ENCODE measurements around the gene OSCP1.

OSCP1 gene

DNA sequence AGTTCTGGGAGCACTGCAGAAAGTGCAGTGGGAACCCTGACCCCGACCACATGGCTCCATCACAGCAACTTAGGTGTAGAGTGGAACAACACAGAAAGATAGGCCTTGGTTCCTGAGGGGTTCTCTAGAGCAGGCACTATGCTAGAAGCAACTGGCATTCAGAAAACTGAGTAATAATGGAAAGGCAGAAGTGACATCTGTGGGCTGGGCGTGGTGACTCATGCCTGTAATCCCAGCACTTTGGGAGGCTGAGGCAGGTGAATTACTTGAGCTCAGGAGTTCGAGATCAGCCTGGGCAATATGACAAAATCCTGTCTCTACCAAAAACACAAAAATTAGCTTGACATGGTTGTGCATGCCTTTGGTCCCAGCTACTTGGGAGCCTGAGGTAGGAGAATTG, 8.7 kb upstream of the OSCP1 start:
- no peak for DNase-seq (ENCODE audit: low read depth, low spot score)
- in situ Hi-C loops (cut with HindIII; ENCODE audit: low sequenced_read_pairs): no loop called here
- TF ChIP-seq, protein P1, sequence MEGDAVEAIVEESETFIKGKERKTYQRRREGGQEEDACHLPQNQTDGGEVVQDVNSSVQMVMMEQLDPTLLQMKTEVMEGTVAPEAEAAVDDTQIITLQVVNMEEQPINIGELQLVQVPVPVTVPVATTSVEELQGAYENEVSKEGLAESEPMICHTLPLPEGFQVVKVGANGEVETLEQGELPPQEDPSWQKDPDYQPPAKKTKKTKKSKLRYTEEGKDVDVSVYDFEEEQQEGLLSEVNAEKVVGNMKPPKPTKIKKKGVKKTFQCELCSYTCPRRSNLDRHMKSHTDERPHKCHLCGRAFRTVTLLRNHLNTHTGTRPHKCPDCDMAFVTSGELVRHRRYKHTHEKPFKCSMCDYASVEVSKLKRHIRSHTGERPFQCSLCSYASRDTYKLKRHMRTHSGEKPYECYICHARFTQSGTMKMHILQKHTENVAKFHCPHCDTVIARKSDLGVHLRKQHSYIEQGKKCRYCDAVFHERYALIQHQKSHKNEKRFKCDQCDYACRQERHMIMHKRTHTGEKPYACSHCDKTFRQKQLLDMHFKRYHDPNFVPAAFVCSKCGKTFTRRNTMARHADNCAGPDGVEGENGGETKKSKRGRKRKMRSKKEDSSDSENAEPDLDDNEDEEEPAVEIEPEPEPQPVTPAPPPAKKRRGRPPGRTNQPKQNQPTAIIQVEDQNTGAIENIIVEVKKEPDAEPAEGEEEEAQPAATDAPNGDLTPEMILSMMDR (IDR thresholded peaks at IDR 0.05; ENCODE audit: low read depth, low read length): no peak
- no peak overlapping the region for H3K4me3 ChIP-seq (ENCODE audit: low read depth, low read length)

DNA sequence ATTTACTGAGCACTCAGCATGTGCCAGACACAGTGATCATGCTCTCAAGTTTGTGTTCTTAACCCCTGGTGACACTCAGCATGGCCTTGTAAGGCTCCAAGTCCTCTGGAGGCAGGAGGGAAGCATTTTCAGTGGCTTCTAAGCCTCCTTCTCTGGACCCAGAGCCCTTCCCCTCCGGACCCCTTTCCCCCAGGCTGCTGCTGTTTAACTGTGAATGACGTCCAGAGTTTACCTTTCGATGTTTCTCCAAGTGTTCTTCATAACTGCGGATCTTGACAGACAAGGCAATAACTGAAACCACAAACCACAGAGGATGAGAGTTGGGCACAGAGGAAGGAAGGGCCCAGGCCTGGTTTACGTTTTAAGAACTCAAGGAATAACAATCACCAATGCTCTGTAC, 7.4 kb upstream of the OSCP1 start:
- no peak for DNase-seq (ENCODE audit: low read depth, low spot score)
- TF ChIP-seq, protein P1 (IDR thresholded peaks at IDR 0.05; ENCODE audit: low read depth, low read length): no peak
- H3K4me3 ChIP-seq (ENCODE audit: low read depth, low read length): no peak overlapping the region
- in situ Hi-C loops (cut with HindIII; ENCODE audit: low sequenced_read_pairs): no loop called here

DNA sequence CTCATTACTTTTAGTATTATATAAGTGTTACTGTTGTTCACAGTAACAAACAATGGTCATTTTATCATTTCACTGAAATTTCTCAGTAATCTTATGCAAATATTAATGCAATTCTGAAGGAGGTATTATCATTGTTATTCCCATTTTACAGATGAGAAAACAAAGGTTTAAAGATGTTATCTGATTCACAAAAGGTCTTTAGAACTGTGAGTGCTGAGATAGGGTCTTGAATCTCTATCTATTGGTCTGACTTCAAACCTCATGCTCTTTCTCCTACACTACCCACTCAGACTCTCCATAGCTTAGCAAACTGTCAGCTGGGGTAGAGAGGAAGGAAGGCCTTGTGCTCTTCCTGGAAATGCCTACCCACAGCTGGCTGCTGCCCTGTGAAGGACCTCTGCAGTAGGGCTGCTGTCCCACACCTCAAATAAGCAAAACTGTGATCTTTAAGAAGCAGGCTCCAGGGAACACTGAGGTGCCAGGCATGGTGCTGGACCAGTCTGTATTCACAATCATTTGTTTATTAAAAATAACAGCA, 6.2 kb upstream of the OSCP1 start:
- TF ChIP-seq, protein P1 (IDR thresholded peaks at IDR 0.05; ENCODE audit: low read depth, low read length): no peak
- no peak for DNase-seq (ENCODE audit: low read depth, low spot score)
- in situ Hi-C loops (cut with HindIII; ENCODE audit: low sequenced_read_pairs): no loop called here
- no peak overlapping the region for H3K4me3 ChIP-seq (ENCODE audit: low read depth, low read length)

DNA sequence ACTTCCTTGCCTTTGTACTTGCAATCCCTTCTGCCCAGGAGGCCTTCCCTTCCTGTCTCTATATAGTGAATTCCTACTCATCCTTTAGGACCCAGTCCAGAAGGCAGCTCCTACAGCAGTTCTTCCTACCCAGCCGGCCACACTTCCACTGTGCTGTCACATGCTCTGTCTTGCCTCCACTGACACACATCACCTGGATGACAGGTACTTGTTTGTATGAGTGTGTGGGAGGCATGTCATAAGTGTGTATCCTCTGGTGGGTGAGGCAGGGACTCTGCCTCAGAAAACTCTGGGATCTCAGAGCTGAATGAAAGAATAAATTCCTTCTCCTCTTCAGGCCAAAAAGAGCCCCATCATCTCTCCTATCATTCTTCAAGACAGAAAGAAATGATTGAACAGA, 5.1 kb upstream of the OSCP1 start:
- DNase-seq (ENCODE audit: low read depth, low spot score): no peak
- in situ Hi-C loops (cut with HindIII; ENCODE audit: low sequenced_read_pairs): no loop called here
- H3K4me3 ChIP-seq (ENCODE audit: low read depth, low read length): no peak overlapping the region
- TF ChIP-seq, protein P1 (IDR thresholded peaks at IDR 0.05; ENCODE audit: low read depth, low read length): no peak

DNA sequence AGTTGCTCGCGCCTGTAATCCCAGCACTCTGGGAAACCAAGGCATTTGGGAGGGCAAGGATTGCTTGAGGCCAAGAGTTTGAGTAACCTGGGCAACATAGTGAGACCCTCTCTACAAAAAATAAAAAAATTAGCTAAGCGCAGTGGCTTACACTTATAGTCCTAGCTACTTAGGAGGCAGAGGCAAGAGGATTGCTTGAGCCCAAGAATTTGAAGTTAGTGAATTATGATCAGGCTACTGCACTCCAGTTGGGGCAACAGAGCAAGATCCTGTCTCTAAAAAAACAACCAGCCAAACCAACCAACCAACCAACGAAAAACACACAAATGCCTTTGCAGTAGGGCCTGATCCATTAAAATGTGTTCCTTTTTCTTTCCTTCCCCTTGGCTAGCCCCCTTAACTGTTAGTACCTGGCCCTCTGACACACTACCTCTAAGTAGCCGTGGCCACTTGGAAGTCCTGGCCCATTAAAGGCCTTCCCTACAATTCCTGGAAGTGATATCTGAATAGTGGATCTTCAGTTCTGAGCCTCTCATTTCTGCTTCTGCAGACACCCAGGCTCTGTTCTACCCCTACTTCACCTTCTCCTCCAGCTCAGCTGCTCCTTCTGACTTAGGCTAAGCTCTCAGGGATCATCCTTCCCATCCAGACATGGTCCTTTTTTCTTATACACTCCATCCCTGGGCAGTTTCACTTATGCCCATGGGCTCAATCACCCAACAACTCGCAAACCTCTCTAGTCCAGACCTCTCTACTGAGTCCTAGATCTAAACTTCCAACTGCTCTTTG, 3.5 kb upstream of the OSCP1 start:
- in situ Hi-C loops (cut with HindIII; ENCODE audit: low sequenced_read_pairs): no loop called here
- TF ChIP-seq, protein P1 (IDR thresholded peaks at IDR 0.05; ENCODE audit: low read depth, low read length): no peak

DNA sequence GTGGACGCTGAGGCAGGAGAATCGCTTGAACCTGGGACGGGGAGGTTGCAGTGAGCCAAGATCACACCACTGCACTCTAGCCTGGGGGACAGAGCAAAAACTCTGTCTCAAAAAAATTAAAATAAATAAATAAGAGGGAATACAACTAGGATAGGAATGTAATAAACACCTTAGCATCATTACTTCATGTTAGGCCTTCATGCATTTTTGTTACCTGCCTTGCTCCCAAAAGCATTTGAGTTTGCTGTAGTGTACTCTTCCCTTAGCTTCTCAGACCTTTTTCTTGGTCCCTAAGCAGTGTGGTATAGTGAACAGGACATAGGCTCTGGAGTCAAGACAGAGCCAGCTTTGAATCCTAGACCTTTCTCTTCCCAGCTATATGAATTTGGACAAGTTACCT, 2.8 kb upstream of the OSCP1 start:
- no peak for DNase-seq (ENCODE audit: low read depth, low spot score)
- H3K4me3 ChIP-seq (ENCODE audit: low read depth, low read length): no peak overlapping the region
- in situ Hi-C loops (cut with HindIII; ENCODE audit: low sequenced_read_pairs): no loop called here
- TF ChIP-seq, protein P1 (IDR thresholded peaks at IDR 0.05; ENCODE audit: low read depth, low read length): no peak

More for the DNA sequence above, 3.5 kb upstream of the OSCP1 start:
- no peak overlapping the region for H3K4me3 ChIP-seq (ENCODE audit: low read depth, low read length)
- DNase-seq (ENCODE audit: low read depth, low spot score): no peak
